ENCODE results near the gene NEK1. TPM values are rescaled to one million over a fixed set of nuclear protein-coding genes. Genes with fewer than 3 reads are reported as not detected.

The NEK1 gene
- total and polyA plus RNA-seq, 2 of the 4 experiments (the other 2 are of a cell fraction): 3.3 to 3.9 TPM

DNA sequence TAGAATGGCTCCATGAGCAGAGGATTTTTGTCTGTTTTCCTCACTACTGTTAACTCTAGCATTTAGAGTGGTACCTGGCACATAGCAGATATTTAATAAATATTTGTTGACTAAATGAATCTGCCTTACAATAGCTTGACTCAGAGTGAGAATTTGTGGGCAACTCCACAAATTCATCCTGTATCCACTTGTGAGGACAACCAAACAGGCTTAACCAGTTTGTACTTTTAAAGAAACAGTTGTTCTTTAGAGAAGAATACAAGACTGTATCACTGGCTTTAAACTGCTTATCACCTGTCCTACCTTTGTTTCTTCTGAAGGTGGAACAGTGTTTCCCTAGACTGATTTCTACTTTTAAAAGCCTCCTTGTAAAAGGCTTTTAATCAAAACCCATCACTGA is 200.3 kb downstream of the NEK1 start:
- no peak overlapping the region for H3K4me2 ChIP-seq (ENCODE audit: low read depth, low read length)
- intact Hi-C loops (cut with micrococcal nuclease): no loop called here
- BruUV-seq (replicated peaks): no TSS peak
- no peak overlapping the region for H3K9ac ChIP-seq (ENCODE audit: low read depth, low read length)
- POLR2A ChIA-PET (ENCODE audit: unreplicated experiment): no interaction called here
- CTCF ChIA-PET: no interaction called here
- no peak overlapping the region for H2AFZ ChIP-seq (replicated peaks; ENCODE audit: low read length, poor library complexity)
- dilution Hi-C loops (cut with HindIII; ENCODE audit: low sequenced_read_pairs, unreplicated experiment): no loop called here
- H4K20me1 ChIP-seq (ENCODE audit: insufficient read depth, low read length): no peaks in the 10 kb centered on the region
- H3K14ac ChIP-seq (replicated peaks; ENCODE audit: low read depth, low read length): no peak overlapping the region
- no peak overlapping the region for H2BK15ac ChIP-seq (ENCODE audit: low read depth, low read length)
- H3K79me1 ChIP-seq (ENCODE audit: low read depth in 1 of 2, low read length in 2 of 2): no peaks in the 10 kb centered on the region
- H3K4ac ChIP-seq (ENCODE audit: low read depth, low read length): no peak overlapping the region
- DNase-seq: no peak
- no peak overlapping the region for H2AK5ac ChIP-seq (ENCODE audit: low read depth, low read length)
- H3K56ac ChIP-seq (ENCODE audit: extremely low read depth, insufficient read depth, low read length): no peak overlapping the region
- H3K27ac ChIP-seq (ENCODE audit: insufficient read depth, low read length): no peak overlapping the region
- H3K36me3 ChIP-seq (ENCODE audit: control insufficient read depth, insufficient read depth, low read length): no peaks in the 10 kb centered on the region
- in situ Hi-C loops (cut with MboI; ENCODE audit: low sequenced_read_pairs): no loop called here
- no peak overlapping the region for H2BK20ac ChIP-seq (ENCODE audit: low read depth, low read length)
- H4K91ac ChIP-seq (ENCODE audit: insufficient read depth, low read depth, low read length): no peak overlapping the region
- peaks cover 3% of the 10 kb centered on the region; the same call in 1 of the 2 replicates for H3K9me1 ChIP-seq (ENCODE audit: insufficient read depth, low read length)
- no peak for ATAC-seq (ENCODE audit: low read depth)
- no peak overlapping the region for H3K4me3 ChIP-seq (ENCODE audit: insufficient read depth, low read depth, low read length)
- no peak for TF ChIP-seq RAD21 (IDR thresholded peaks at IDR 0.05; ENCODE audit: low read length)
- TF ChIP-seq RFX5 (IDR thresholded peaks at IDR 0.05; ENCODE audit: low read depth, low read length): no peak
- no peak for TF ChIP-seq NFE2L2 (IDR thresholded peaks at IDR 0.05; ENCODE audit: low read depth, low read length)
- no peak for TF ChIP-seq MAFK (IDR thresholded peaks at IDR 0.05; ENCODE audit: low read depth, low read length)
- TF ChIP-seq, protein P1, sequence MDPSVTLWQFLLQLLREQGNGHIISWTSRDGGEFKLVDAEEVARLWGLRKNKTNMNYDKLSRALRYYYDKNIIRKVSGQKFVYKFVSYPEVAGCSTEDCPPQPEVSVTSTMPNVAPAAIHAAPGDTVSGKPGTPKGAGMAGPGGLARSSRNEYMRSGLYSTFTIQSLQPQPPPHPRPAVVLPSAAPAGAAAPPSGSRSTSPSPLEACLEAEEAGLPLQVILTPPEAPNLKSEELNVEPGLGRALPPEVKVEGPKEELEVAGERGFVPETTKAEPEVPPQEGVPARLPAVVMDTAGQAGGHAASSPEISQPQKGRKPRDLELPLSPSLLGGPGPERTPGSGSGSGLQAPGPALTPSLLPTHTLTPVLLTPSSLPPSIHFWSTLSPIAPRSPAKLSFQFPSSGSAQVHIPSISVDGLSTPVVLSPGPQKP (IDR thresholded peaks at IDR 0.05; ENCODE audit: borderline replicate concordance, low read depth, low read length): no peak
- TF ChIP-seq SMC3 (IDR thresholded peaks at IDR 0.05; ENCODE audit: low read depth, low read length): no peak
- TF ChIP-seq RCOR1 (IDR thresholded peaks at IDR 0.05; ENCODE audit: insufficient replicate concordance, low read length): no peak
- no peak for TF ChIP-seq MAZ (IDR thresholded peaks at IDR 0.05; ENCODE audit: borderline replicate concordance, low read depth, low read length)
- TF ChIP-seq CTCF (conservative IDR thresholded peaks at IDR 0.05; ENCODE audit: low read depth, low read length): no peak
- TF ChIP-seq FOS (IDR thresholded peaks at IDR 0.05; ENCODE audit: low read depth, low read length): no peak
- TF ChIP-seq CHD1 (IDR thresholded peaks at IDR 0.05; ENCODE audit: low read depth, low read length): no peak
- TF ChIP-seq USF2 (IDR thresholded peaks at IDR 0.05; ENCODE audit: low read depth, low read length): no peak
- TF ChIP-seq POLR2A (IDR thresholded peaks at IDR 0.05; ENCODE audit: low read depth, low read length): no peak
- TF ChIP-seq MXI1 (IDR thresholded peaks at IDR 0.05; ENCODE audit: borderline replicate concordance, low read depth, low read length): no peak
- no peak for TF ChIP-seq BHLHE40 (IDR thresholded peaks at IDR 0.05; ENCODE audit: low read depth, low read length)
- TF ChIP-seq CEBPB (IDR thresholded peaks at IDR 0.05; ENCODE audit: low read depth, low read length): no peak
- no peak overlapping the region for H2BK120ac ChIP-seq (ENCODE audit: low read depth, low read length)
- H3K27me3 ChIP-seq (ENCODE audit: control insufficient read depth, insufficient read depth, low read length): no peaks in the 10 kb centered on the region
- no peak overlapping the region for H2AK9ac ChIP-seq (replicated peaks; ENCODE audit: low read depth, low read length, poor library complexity)
- no peak overlapping the region for H4K5ac ChIP-seq (ENCODE audit: low read depth, low read length)
- H3K9me3 ChIP-seq (ENCODE audit: control insufficient read depth, insufficient read depth, low read length): no peaks in the 10 kb centered on the region
- peaks cover 3% of the 10 kb centered on the region for H3K4me1 ChIP-seq (ENCODE audit: control insufficient read depth, insufficient read depth, low read length)
- no peak overlapping the region for H4K8ac ChIP-seq (ENCODE audit: low read depth in 2 of 2, low read length in 2 of 2)
- no peak overlapping the region for H3K18ac ChIP-seq (ENCODE audit: low read depth, low read length)
- H3K23ac ChIP-seq (ENCODE audit: low read depth, low read length): no peak overlapping the region
- H2BK5ac ChIP-seq (ENCODE audit: low read depth, low read length, poor library complexity, severe bottlenecking): no peak overlapping the region

Data from IMR-90 (cell line).